ENCODE results near the gene CLCA1.
"Not testable (repeated sequence)": the region's sequence is repeated elsewhere in the genome, so short reads cannot be mapped to it uniquely, and the experiment has no call there.

The CLCA1 gene

GRCh38 chr1:86464819-86465218 is 3.9 kb upstream of the CLCA1 start:
- DNase-seq, result no peak

- no peak for DNase-seq
Observed at GRCh38 chr1:86466109-86466844, 2.5 kb upstream of the CLCA1 start.

GRCh38 chr1:86466986-86467385 is 1.7 kb upstream of the CLCA1 start:
- DNase-seq, result no peak

GRCh38 chr1:86470859-86471258 is 2.1 kb downstream of the CLCA1 start:
- no peak for DNase-seq

- DNase-seq, result no peak
Observed at GRCh38 chr1:86471291-86471690, 2.6 kb downstream of the CLCA1 start.

GRCh38 chr1:86472152-86472551 is 3.4 kb downstream of the CLCA1 start:
- no peak for DNase-seq

GRCh38 chr1:86472767-86473166 is 4.0 kb downstream of the CLCA1 start:
- DNase-seq, result no peak

GRCh38 chr1:86477256-86477655 is 8.5 kb downstream of the CLCA1 start:
- no peak for DNase-seq

- DNase-seq, result no peak
Observed at GRCh38 chr1:86477682-86478081, 9.0 kb downstream of the CLCA1 start.

- DNase-seq, result no peak
Observed at GRCh38 chr1:86478416-86479156, 9.9 kb downstream of the CLCA1 start.

GRCh38 chr1:86481966-86482365 is 13.2 kb downstream of the CLCA1 start:
- DNase-seq, result no peak

- DNase-seq, result no peak
Observed at GRCh38 chr1:86487131-86487810, 18.5 kb downstream of the CLCA1 start.

GRCh38 chr1:86487811-86488141 is 19.0 kb downstream of the CLCA1 start:
- no peak for DNase-seq

- no peak for DNase-seq
Observed at GRCh38 chr1:86489242-86489878, 20.6 kb downstream of the CLCA1 start.

- DNase-seq, result no peak
Observed at GRCh38 chr1:86491171-86491950, 22.6 kb downstream of the CLCA1 start.

GRCh38 chr1:86498281-86498680 is 29.6 kb downstream of the CLCA1 start:
- DNase-seq, result no peak

GRCh38 chr1:86499987-86500593 is 31.4 kb downstream of the CLCA1 start:
- no peak for DNase-seq

GRCh38 chr1:86500714-86501113 is 32.0 kb downstream of the CLCA1 start:
- no peak for DNase-seq

GRCh38 chr1:86502125-86502646 is 33.5 kb downstream of the CLCA1 start:
- not testable (repeated sequence) for DNase-seq

- DNase-seq, result no peak
Observed at GRCh38 chr1:86502721-86503405, 34.1 kb downstream of the CLCA1 start.
